ENCODE measurements around the gene C22orf42.
"Not testable (repeated sequence)": the region's sequence is repeated elsewhere in the genome, so short reads cannot be mapped to it uniquely, and the experiment has no call there.

Gene C22orf42

DNA sequence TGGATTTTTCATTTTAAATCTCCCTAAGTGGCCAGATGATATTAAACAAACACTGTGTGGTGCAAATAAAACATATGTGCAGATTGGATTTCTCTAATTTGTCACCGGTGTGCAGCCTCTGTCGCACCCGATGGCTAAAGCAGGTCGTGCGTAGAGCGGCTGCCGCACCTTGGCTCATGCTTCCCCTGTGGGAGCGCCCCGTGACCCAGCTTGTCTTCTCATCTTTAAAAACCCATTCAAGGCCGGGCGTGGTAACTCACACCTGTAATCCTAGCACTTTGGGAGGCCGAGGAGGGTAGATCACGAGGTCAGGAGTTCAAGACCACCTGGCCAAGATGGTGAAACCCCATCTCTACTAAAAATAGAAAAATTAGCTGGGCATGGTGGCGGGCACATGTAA lies 24.3 kb downstream of the C22orf42 start:
- not testable (repeated sequence) for DNase-seq

DNA sequence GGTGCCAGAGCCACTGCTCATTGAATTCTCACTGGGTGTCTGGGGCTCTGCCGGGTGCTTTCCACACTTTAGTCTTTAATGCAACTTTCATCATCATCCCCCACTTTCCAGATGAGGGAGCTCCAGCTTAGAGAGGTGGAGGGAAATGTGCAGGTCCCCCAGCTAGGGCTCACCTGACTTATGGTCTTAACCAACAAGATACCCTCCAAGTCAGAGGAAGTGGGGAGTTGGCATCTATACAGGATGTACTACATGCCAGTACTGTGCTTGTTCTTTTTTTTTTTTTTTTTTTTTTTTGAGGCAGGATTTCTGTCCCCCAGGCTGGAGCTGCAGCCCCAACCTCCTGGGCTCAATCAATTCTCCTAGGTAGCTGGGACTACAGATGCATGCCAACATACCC lies 26.3 kb downstream of the C22orf42 start:
- no peak for DNase-seq

DNA sequence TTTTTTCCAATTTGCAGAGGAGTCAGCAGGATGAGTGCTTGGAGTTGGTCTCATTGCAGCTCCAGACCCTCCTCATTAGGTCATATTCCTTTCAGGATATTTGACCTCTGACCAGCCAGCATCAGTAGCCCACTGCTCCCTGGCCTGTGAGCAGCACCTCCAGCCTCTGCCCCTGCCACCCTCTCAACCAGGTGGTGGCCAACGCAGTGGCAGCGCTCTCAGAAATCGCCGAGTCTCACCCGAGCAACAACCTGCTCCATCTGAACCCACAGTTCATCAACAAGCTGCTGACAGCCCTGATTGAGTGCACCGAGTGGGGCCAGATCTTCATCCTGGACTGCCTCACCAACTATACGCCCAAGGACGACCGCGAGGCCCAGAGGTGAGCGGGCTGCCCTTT lies 27.0 kb downstream of the C22orf42 start:
- DNase-seq, result no peak

DNA sequence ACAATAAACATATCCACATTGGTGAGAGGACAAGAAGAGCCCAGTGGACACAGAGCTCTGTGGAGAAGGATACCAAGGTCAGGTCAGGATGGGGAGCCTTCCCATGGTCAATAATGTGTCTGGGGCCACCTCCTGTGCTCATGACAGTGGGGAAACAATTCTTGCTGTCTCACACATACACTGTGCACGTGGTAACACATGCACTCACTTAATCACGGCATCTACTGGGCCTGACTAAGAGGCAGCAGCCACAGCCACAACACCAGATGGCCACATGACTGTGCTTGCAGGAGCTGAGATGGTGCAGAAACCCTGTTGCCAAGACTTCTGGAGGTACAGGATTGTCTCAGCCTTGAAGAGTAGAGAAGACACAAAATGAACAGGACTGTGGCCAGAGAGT lies 28.6 kb downstream of the C22orf42 start:
- peak in 1 of 2 donors; percentile 7 for DNase-seq

DNA sequence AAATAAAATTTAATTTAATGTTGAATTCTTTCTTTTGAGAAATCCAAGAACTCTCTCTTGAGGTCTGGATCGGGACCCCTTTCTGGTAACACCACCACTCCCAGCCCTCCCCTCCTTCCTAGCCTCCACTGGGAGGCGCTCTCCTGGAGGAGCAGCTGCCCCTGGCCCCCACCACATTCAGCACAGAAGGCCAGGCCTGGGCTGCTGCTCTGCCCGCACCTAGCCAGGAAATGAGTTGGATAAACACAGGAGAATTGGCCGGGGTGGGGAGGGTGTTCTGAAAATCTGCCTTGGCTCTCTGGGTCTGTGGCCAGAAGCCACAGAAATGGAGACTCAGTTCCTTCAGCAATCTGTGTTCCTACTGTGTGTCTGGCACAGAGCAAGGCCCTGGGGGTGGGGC lies 31.2 kb downstream of the C22orf42 start:
- DNase-seq, result no peak

DNA sequence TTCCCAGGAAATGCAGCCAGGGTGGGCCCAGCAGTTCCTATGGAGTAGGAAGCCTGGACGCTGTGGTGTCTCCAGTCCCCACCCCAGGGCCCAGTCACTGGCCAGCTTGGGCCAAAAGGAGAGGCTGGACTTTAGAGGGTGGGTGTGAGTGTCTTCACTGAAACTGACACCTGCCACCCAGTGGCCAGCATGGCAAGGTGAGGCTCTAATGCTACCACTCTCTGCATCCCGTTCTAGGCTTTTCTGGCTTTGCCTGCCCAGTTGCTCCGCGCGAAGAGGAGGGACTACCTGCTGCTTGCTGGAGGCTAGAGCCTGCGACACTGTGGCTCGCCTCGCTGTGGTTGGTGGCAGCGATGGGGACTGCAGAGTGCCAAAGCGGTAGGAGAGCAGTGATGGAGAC lies 35.4 kb downstream of the C22orf42 start:
- no peak for DNase-seq

DNA sequence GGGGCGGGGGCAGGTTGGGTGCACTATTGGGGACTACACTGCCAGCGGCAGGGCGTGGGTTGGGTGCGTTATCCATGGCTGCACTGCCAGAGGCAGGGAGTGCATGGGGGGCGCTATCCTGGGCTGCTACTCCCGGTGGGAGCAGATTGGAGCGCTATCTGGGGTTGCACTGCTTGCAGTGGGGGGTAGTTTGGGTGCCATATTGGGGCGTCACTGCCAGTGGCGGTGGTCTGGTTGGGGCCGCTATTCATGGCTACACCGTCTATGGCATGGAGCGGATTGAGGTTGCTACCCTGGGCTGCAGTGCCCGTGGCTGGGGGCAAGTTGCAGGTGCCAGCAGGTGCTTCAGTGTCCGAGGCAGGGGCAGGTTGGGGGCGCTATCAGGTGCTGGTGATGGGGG lies 36.2 kb downstream of the C22orf42 start:
- DNase-seq, result no peak

DNA sequence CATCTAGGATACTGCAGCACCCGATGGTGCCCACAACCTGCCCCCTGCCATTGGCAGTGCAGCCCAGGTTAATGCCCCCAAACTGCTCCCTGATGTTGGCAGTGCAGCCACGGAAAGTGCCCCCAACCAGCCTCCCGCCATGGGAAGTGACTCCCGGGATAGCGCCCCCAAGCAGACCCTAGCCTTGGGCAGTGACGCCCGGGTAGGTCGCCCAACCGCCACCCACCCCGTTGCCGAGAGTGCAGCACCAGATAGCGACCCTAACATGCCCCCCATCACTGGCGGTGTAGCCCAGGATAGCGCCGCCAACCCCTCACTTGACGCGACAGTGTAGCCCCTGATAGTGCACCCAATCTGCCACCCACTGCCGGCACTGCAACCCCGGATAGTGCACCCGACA lies 38.5 kb downstream of the C22orf42 start:
- DNase-seq, result no peak

DNA sequence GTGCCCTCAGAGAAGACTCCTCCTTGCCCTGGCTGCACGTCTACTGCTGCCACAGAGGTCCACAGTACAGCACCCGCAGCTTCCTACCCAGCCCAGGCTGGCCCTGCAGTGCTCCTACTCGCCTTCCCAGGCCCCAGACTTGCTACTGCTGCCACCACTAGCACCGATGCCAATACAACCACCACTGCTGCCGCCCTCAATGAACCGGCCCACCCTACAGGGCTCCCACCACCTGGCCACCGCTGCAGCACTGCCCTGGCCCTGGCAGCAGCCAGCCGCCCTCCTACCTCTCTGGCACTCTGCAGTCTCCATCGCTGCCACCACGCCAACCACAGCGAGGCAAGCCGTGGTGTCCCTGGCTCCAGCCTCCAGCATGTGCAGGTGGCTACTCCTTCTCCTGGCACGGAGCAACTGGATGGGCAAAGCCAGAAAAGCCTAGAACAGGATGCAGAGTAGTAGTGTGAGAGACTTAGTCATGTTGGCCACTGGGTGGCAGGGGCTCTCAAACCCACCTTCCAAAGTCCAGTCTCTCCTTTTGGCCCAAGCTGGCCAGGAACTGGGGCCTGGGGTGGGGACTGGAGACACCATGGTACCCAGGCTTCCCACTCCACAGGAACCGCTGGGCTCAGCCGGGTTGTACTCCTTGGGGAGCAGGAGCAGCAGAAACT lies 39.4 kb downstream of the C22orf42 start:
- no peak for DNase-seq

DNA sequence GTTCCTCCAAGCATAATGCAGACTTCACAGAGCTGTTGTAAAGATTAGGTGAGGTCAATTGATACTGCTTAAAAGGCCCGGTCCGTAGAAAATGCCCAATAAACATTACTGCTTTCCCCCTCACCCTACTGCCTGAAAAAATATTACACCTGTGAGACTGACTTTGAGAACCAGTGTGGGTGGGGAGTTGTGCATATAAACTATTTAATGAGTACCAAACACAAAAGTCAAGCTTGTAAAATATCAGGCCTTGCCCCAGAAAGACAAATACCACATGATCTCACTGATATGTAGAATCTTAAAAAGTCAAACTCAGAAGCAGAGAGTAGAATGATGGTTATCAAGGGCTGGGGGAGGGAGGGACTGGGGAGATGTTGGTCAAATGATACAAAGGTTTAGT lies 46.7 kb downstream of the C22orf42 start:
- no peak for DNase-seq

DNA sequence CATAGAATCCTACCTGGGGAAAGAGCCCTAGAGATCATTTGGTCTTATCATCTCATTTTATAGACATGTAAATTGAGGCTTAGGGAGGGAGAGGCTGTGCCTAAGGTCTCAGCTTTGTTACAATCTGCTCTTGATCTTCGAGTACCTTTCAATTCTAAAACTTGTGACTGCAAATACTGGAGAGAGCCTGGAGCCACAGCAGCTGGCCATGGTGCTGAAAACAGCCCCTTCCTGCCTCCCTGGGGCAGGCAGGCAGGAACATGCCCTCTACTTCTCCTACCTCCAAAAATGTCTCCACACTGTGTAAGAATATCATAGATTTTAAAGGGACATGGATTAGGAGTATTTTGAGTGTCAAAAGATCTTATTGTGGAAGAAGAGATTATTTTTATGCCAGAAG lies 52.2 kb downstream of the C22orf42 start:
- DNase-seq, result peak in 1 of 2 donors; percentile 18

DNA sequence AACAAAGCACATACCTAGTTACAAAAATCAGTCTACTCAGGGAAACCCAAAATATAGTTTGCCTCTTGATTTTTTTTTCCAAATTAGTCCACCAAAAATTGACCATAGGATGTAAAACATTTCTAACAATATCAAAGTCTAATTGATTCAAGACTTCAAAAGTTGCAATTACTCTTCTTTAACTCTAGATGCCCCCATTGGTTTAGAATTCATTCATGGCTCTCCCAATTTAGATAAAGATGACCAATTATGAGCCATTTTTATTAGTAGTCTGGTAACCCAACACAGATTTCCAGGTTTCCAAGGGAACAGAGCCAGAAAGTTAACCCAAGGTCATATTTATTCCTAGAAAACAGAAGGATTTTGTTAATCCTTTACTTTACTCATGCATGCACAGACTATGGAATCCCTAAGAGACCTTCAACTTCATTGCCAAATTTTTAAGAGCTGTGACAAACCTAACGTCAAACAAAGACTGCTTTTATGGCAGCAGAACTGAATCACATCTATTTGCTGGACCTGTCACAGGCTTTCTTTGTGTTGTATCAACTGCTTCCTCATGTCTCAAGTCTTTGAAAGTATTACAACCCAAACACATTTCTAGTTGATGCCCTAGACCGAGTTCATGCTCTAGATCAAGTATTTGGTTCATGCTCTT lies 55.3 kb downstream of the C22orf42 start:
- peak in 1 of 2 donors; percentile 21 for DNase-seq

DNA sequence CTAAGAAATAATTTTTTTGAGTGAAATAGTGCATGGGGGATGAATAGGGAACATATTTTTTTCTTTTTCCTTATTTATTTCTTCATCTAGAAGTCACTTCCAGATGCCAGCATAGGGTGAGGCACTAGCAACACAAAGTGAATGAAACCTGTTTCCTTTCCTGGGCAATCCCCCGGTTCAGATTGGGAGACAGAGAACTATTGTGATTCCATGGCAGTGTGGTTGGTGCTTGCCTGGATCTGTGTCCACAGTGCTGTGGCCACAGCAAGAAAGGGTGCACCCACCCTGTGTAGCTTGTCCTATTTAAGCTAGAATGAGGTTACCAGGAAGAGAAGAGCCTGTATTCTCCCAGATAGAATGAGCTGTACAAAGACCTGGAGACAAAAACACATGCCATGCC lies 58.4 kb downstream of the C22orf42 start:
- no peak for DNase-seq

Measured in inflammatory macrophage (primary cell).